Fibroblast of peridontal ligament (primary cell): ENCODE measurements around the gene AARSD1.
"Not testable (repeated sequence)": the region's sequence is repeated elsewhere in the genome, so short reads cannot be mapped to it uniquely, and the experiment has no call there.

Experiments used
- DNase-seq: peaks from one replicate; pipeline ENCODE4 v3.0.0-alpha.2; 2010; ENCODE audit errors: extremely low read depth

The AARSD1 gene

GRCh38 chr17:42920106-42920900 is 44.0 kb downstream of the AARSD1 start:
- no peak for DNase-seq

- DNase-seq: not testable (repeated sequence)
Measured at GRCh38 chr17:42919522-42920077, 44.7 kb downstream of the AARSD1 start.

- peak; percentile 42 for DNase-seq
Measured at GRCh38 chr17:42918902-42919521, 45.2 kb downstream of the AARSD1 start.

- DNase-seq: no peak
Measured at GRCh38 chr17:42917236-42917603, 47.0 kb downstream of the AARSD1 start.

GRCh38 chr17:42916388-42917235 is 47.6 kb downstream of the AARSD1 start:
- peak; percentile 32 for DNase-seq

GRCh38 chr17:42915288-42915687 is 49.0 kb downstream of the AARSD1 start:
- not testable (repeated sequence) for DNase-seq

GRCh38 chr17:42913981-42914617 is 50.2 kb downstream of the AARSD1 start:
- no peak for DNase-seq

GRCh38 chr17:42913522-42913921 is 50.7 kb downstream of the AARSD1 start:
- DNase-seq: peak; percentile 73

- peak; percentile 54 for DNase-seq
Measured at GRCh38 chr17:42908872-42909700, 55.2 kb downstream of the AARSD1 start.

GRCh38 chr17:42906772-42907446 is 57.3 kb downstream of the AARSD1 start:
- no peak for DNase-seq

- no peak for DNase-seq
Measured at GRCh38 chr17:42904110-42904469, 60.2 kb downstream of the AARSD1 start.

- peak; percentile 9 for DNase-seq
Measured at GRCh38 chr17:42901535-42902229, 62.6 kb downstream of the AARSD1 start.
